ENCODE results near the gene RAB40A. TPM values are rescaled to one million over a fixed set of nuclear protein-coding genes. Genes with fewer than 3 reads are reported as not detected.

The RAB40A gene
- total RNA-seq, 1 experiment from 2014 or later: 0.04 TPM

DNA sequence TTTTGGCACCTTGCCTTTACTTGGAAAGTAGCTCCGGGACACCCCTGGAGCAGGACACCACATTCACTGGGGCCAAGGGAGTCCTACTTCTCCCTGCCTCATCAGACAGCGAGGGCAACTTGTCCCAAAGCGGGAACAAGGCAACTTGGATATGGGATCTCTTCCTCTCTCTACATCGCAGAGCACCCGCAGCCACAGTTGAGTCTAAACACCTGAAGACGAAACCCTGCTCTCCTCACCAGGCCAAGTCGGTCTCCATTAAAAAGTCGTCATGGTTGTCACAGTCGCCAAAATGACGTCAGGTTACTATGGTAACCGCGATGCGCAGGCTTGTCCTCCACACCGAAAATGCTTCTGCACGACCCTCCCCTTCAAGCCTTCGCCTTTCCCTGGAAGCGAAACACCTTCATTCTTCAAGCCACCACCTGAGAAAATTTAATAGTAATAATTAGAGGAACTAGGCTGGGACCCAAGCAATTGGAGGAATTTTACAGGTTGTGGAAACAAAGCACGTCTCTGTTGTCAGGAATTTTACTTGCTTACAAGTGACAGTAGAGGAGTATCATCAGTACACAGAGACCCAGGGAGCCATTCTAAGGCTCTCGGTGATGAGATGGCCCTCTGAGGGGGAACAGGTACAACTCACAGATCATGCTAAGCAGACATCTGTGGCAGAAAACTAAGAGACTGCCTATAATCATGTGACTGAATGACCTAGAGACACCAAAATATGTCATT is 35.6 kb upstream of the RAB40A start:
- POLR2A ChIA-PET (ENCODE audit: unreplicated experiment): no interaction called here
- Histone ChIP-seq H3K36me3 (ENCODE audit: low read depth, low read length) (no peaks in the 10 kb centered on the region), H3K4me3 (ENCODE audit: low read length) (no peak overlapping the region), H2AFZ (ENCODE audit: low read length) (no peak overlapping the region), H3K9ac (ENCODE audit: low read length) (no peak overlapping the region), H3K9me3 (ENCODE audit: low read length) (no peaks in the 10 kb centered on the region), H3K4me1 (ENCODE audit: insufficient read depth, low read length) (peaks cover 9% of the 10 kb centered on the region; the same call in 1 of the 2 replicates), H4K20me1 (ENCODE audit: low read length) (no peaks in the 10 kb centered on the region), H3K79me2 (ENCODE audit: low read length) (no peaks in the 10 kb centered on the region), H3K9me2 (replicated peaks; ENCODE audit: low read length) (no peaks in the 10 kb centered on the region), H3K27me3 (ENCODE audit: low read length) (no peaks in the 10 kb centered on the region), H3F3A (ENCODE audit: low read length, unreplicated experiment) (no peaks in the 10 kb centered on the region), H3K4me2 (ENCODE audit: low read length) (no peak overlapping the region), H3K27ac (ENCODE audit: low read length) (no peak overlapping the region)
- CTCF ChIA-PET: no interaction called here
- ATAC-seq (no peak), DNase-seq (no peak)
- no peak for TF ChIP-seq CTCF (conservative IDR thresholded peaks at IDR 0.05; ENCODE audit: low read depth, low read length)
- TF ChIP-seq EZH2phosphoT487 (IDR thresholded peaks at IDR 0.05; ENCODE audit: borderline replicate concordance, low read length): no peak
- no peak for TF ChIP-seq EZH2 (IDR thresholded peaks at IDR 0.05; ENCODE audit: low read length, unreplicated experiment)
- no TSS peak for BruUV-seq (replicated peaks)
- intact Hi-C loops (cut with micrococcal nuclease): no loop called here

GRCh38 chrX:103552236-103552635 is 32.9 kb upstream of the RAB40A start:
- POLR2A ChIA-PET (ENCODE audit: unreplicated experiment): interaction anchor here (0.5 kb wide), 1 partner anchor 79 kb away, joined by 3 read pairs; no protein-coding TSS in a partner anchor

More at GRCh38 chrX:103552236-103552635, 32.9 kb upstream of the RAB40A start:
- H3K9me3 ChIP-seq (ENCODE audit: low read length): no peaks in the 10 kb centered on the region
- no peaks in the 10 kb centered on the region for H3K27me3 ChIP-seq (ENCODE audit: low read length)
- intact Hi-C loops (cut with micrococcal nuclease): no loop called here
- H3K4me1 ChIP-seq (ENCODE audit: insufficient read depth, low read length): peaks cover 9% of the 10 kb centered on the region; the same call in 1 of the 2 replicates
- TF ChIP-seq EZH2phosphoT487 (IDR thresholded peaks at IDR 0.05; ENCODE audit: borderline replicate concordance, low read length) (no peak), EZH2 (IDR thresholded peaks at IDR 0.05; ENCODE audit: low read length, unreplicated experiment) (no peak), CTCF (conservative IDR thresholded peaks at IDR 0.05; ENCODE audit: low read depth, low read length) (no peak)
- ATAC-seq (no peak), DNase-seq (no peak)
- CTCF ChIA-PET: no interaction called here
- no peak overlapping the region for H3K4me2 ChIP-seq (ENCODE audit: low read length)
- H3K9ac ChIP-seq (ENCODE audit: low read length): no peak overlapping the region
- H3F3A ChIP-seq (ENCODE audit: low read length, unreplicated experiment): no peaks in the 10 kb centered on the region
- H3K36me3 ChIP-seq (ENCODE audit: low read depth, low read length): no peaks in the 10 kb centered on the region
- H3K9me2 ChIP-seq (replicated peaks; ENCODE audit: low read length): no peaks in the 10 kb centered on the region
- H3K4me3 ChIP-seq (ENCODE audit: low read length): no peak overlapping the region
- H3K27ac ChIP-seq (ENCODE audit: low read length): no peak overlapping the region
- H2AFZ ChIP-seq (ENCODE audit: low read length): no peak overlapping the region
- BruUV-seq (replicated peaks): no TSS peak
- no peaks in the 10 kb centered on the region for H4K20me1 ChIP-seq (ENCODE audit: low read length)
- no peaks in the 10 kb centered on the region for H3K79me2 ChIP-seq (ENCODE audit: low read length)
